Ishikawa (cell line): ENCODE data around the gene GRM7.

Experiments used
- EP300 ChIP-seq: IDR thresholded peaks from 2 replicates; pipeline ENCODE4 v1.6.1; 2012; ENCODE audit warnings: borderline replicate concordance
- FOXM1 ChIP-seq: IDR thresholded peaks from 2 replicates; pipeline ENCODE4 v1.6.1; 2012; ENCODE audit warnings: low read depth, borderline replicate concordance
- MAX ChIP-seq: IDR thresholded peaks from 2 replicates; pipeline ENCODE4 v1.6.1; 2012
- RAD21 ChIP-seq: IDR thresholded peaks from 2 replicates; pipeline ENCODE4 v1.6.1; 2012; ENCODE audit warnings: low read depth
- REST ChIP-seq: IDR thresholded peaks from 2 replicates; pipeline ENCODE4 v1.6.1; 2012; ENCODE audit warnings: low read depth, mild to moderate bottlenecking
- TAF1 ChIP-seq: IDR thresholded peaks from 2 replicates; pipeline ENCODE4 v1.6.1; 2012; ENCODE audit warnings: low read depth, mild to moderate bottlenecking
- TEAD4 ChIP-seq: IDR thresholded peaks from 2 replicates; pipeline ENCODE4 v1.6.1; 2012
- USF1 ChIP-seq: IDR thresholded peaks from 2 replicates; pipeline ENCODE4 v1.6.1; 2012

GRCh38 chr3:7749931-7750695 lies 889.2 kb downstream of the GRM7 start:
- no peak for TF ChIP-seq RAD21
- TF ChIP-seq REST, result no peak
- TF ChIP-seq EP300, result no peak
- no peak for TF ChIP-seq USF1
- TF ChIP-seq FOXM1, result no peak
- no peak for TF ChIP-seq TAF1
- no peak for TF ChIP-seq MAX
- TF ChIP-seq TEAD4, result no peak
